Activated CD8-positive, alpha-beta memory T cell treated with anti-CD3 and anti-CD28 coated beads, Interleukin-2, amount 50 U/mL, for 1 hour (primary cell): ENCODE data around the gene SGTA.
"Not testable (repeated sequence)": the region's sequence is repeated elsewhere in the genome, so short reads cannot be mapped to it uniquely, and the experiment has no call there.

Experiments used
- DNase-seq: peaks from one replicate; pipeline ENCODE4 v3.0.0-alpha.2; 2020; ENCODE audit errors: extremely low read depth

The SGTA gene

DNA sequence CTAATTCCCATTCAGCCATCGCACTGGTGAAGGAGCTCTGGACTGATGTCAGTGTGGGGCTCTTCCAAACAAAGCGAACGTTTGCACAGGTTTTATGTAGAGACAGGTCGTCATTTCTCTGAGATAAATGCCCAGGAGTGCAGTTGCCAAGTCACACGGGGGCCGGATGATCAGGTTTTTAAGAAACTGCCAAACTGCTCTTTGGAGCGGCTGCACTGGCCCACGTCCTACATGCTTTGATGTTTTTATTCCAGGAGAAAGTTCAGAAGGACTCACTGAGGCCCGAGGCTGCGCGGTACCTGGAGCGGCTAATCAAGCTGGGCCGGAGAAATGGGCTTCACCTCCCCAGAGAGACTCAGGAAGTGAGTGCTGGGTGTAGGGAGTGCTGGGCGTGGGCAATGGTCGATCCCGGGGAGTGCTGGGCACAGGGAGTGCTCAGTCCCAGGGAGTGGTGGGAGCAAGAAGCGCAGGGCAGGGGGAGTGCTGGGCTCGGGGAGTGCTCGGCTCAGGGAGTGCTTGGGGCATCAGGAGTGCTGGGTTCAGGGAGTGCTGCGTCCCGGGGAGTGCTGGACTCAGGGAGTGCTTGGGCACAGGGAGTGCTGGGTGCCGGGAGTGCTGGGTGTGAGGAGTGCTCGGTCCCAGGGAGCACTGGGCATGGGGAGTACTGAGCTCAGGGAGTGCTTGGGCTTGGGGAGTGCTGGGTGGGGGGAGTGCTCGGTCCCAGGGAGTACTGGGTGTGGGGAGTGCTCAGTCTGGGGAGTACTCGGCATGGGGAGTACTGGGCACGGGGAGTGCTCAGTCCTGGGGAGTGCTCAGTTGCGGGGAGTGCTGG, 13.0 kb upstream of the SGTA start:
- DNase-seq = no peak

DNA sequence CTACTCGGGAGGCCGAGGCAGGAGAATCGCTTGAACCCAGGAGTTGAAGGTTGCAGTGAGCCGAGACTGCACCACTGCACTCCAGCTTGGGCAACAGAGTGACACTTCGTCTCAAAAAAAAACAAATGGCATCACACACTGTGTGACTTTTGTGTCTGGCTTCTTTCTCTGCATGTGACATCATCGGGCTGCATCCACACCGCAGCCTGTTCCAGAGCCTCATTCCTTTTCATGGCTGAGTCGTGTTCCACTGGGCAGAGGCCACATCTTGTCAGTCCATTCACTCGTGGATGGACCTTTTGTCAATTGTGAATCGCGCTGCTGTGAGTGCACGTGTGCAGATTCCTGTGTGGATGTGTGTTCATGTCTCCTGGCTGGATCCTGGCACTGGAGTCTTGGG, 10.5 kb upstream of the SGTA start:
- no peak for DNase-seq

DNA sequence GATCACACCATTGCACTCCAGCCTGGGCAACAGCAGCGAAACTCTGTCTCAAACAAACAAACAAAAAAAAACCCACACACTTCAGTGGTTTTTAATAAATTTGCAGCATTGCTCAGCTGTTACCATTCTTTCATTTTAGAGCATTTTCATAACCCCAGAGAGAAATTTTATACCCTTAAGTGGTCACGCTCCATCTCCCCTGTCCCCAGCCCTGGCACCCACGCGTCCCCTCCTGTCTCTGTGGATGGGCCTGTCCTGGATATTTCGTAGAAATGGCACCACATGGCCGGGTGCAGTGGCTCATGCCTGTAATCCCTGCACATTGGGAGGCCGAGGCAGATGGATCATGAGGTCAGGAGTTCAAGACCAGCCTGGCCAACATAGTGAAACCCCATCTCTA, 10.1 kb upstream of the SGTA start:
- no peak for DNase-seq

DNA sequence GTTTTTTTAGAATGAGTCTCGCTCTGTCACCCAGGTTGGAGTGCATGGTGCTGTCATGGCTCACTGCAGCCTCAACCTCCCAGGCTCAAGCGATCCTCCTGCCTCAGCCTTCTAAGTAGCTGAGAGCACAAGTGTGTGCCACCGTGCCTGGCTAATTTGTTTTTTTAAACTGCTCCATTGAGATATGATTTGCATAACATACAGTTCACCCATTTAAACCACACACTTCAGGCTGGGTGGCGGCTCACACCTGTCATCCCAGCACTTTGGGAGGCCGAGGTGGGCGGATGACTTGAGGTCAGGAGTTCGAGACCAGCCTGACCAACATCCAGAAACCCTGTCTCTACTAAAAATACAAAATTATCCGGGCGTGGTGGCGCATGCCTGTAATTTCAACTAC, 9.6 kb upstream of the SGTA start:
- not testable (repeated sequence) for DNase-seq

DNA sequence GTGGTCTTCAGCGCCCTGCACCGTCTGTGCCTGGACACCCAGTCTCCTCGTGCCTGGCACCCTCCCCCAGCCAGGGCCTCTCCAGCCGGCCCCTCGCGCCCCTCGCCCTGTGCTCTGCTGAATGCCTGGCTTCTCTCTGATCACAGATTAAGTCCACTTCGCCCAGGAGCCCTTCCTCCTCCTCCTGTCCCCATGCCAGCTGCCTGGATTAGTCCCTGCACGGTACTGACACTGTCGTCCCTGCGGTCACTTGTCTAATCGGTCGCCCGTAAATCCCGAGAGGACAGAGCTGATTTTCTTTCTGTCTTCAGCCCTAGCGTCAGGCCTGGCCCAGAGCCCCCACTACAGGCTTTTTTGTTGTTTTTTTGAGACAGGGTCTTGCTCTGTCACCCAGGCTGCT, 8.8 kb upstream of the SGTA start:
- no peak for DNase-seq

DNA sequence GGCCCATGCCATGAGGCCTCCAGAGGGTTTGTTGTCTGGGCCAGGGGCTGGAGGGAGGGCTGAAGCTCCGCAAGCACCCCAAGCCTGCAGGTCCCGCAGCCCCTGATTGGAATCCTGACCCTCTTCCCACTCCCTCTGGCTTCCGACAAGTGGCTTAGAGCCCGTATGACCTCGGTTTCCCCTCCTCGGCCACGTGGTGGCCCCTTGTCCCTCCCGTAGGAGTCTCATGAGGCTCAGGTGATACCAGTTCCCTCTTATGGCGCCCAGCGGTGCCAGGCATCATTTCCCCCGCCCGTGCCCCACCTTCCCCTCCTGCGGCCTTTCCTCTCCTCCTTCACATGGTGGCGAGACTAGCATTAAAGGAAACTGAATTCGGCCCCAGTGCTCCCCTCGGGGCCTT, 8.4 kb upstream of the SGTA start:
- DNase-seq = no peak

DNA sequence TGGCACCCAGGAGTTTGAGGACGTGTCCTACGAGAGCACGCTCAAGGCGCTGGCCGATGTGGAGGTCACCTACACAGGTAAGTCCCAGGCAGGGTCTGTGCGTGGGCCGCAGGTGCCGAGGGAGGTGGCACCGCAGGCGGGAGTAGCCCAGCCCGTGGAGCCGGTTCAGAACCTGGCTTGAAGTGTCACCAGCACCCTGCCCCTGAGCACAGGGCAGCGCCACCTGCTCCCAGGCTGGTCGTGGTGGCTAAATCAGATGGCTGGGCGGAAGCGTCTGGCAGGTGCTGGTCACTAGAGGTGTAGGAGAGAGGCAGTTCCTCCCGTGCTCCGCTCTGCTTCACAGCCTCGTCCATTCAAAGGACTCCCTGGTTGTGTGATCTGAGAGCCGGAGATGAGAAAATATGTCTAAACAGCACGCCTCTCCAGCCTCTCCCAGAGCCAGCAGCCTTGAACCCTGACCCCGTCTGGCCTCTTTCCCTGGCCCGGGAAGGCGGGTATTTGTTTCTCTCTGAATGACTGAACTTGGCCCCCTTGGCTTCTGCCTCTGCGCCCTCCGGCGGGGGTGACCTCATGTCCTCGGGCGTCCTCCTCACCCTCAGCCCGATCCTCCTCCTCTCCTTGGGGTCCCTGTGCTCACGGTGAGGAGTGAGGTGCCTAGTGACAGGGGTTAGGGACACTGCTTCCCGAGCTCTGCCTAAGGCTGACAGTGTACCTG, 7.6 kb upstream of the SGTA start:
- DNase-seq = no peak

DNA sequence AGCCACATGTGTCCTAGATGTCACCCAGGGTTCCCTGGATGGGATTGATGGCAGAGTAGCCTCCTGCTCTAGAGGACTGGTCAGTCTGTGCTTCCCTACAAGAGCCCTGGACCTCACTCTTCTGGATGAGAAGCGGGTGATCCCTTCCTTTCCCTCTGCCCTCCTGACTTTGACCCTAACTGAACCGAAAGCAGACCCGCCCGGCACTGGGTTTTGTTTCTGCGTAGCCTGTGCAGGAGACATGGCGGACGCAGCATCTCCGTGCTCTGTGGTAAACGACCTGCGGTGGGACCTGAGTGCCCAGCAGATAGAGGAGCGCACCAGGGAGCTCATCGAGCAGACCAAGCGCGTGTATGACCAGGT, 7.1 kb upstream of the SGTA start:
- DNase-seq = no peak

DNA sequence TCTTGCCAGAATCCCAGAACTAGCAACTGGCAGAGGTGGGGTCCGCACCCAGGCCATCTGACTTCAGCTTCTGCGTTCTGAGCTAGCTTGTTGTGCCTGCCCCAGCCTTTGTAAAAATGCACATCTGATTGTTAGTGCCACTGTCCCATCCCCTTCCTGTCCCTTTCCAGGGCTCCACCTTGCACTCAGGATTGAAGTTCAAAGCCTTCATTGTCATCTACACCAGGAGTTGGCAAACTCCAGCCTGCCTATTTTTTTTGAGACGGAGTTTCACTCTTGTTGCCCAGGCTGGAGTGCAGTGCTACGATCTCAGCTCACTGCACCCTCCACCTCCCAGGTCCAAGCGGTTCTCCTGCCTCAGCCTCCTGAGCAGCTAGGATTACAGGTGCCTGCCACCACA, 5.2 kb upstream of the SGTA start:
- no peak for DNase-seq

DNA sequence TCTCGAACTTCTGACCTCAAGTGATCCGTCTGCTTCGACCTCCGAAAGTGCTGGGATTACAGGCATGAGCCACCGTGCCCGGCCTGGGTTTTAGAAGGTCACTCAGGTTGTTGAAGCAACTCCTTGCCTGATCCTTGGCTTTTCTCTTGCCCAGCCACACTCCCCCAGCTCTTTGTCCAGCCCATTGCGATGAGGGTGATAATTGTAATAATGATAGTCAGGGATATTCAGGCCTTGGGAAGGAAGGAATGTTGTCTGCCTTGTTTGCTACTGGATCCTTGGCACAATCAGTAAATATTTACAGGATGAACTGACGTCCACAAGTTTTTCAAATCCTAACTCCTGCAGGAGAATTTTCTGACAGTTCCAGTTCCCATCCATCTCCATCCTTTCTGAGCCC, 4.0 kb upstream of the SGTA start:
- DNase-seq = no peak

DNA sequence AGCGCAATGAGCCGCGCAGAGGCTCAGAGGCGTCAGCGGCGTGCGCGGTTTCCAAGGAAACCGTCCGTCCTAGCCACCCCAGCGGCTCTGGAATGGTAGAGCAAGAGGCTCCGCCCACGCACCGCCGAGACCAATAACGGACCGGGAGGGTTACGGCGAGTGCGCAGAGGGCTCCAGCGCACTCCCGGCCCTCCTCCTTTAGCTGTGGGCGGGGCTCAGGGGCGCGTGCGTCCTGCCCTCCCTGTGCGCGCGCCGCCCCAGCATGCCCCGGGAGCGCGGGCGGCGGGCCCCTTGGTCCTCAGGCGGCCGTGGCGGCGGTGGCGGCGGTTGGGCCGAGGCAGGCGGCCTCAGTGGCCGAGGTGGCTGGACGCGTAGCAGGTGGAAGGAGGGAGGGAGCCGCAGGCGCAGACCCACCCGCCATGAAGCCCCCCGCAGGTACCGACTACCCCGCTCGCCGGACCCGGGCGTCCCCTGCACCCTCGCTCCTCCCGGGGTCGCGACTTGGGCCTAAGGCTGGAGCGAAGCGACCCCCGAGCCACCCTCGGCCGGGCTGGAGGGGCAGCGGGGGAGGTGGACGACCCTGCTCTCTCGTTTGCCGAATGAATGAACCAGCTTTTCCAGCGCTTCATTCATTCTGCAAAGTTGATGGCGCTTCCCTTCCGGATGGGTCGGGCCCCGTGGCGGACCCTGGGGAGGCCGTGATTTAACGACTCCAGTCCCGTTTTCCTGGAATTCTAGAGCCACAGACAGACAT, 2.3 kb upstream of the SGTA start, which contains the start of gene THOP1:
Gene THOP1, plus strand, starts transcription at position 260 of the 754 bp plus-strand sequence. Its CDS starts 160 bp downstream, at position 420.
- peak; percentile 94 for DNase-seq

DNA sequence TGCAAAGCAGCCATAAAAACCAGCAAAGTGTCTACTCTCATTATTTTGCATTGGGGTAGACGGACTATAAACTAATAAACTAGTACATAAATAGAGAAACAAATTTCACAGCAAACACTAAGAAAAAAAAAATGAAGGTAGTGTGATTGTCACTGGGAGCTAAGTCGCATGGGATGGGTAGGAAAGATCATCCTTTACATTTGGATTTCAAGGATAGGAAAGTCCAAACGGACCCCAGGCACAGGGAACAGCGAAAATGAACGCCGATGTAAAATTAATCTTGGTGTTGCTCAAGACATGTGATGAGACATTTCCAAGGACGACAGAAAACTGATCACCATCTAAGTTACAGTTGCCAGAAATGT, 690 bp upstream of the SGTA start:
- DNase-seq = no peak

DNA sequence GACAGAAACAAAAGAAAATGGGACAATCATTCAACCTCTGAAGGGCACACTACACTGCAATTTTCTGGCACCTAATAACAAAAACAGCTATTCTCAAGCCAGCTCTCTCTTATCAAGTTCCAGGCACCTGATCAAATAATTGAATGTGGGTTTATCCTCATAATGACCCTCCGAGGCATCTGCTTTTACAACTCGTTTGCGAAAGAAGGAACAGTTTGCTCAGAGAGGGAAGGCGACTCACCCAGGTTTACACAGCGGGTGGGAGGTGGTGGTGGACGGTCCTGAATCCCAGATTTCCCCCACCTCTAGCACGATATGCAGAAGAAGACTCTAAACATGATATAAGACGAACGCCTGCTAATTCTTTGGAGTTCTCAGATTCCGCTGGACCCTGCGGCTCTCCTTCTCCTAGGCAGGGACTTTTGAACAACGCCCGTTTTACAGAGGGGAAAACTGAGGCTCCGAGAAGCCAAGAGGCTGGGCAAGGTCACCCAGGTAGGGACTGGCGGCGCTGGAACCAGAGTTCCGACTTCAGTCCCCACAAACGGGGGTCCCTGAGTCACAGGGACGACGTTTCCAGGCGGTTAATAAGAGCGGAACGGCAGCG, 641 bp downstream of the SGTA start:
- DNase-seq = no peak

DNA sequence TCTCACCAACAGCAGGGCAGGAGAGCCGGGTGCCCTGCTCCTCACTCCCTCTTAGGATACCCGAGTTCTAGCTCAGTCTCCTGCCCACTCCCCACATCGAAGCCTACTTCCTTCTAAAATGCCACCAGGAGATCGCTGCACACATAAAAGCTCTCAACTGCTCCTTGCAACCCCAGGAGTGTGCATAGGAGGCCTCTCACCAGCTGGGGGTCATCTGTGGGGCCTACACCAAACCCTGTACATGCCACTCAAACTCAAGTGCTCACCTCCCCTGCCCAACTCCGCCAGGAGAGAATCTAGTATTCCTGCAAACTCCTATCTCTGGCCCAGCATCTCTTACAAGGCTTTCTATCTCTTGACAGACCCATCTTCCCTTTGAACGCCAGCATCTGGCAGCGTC, 2.8 kb downstream of the SGTA start:
- no peak for DNase-seq

DNA sequence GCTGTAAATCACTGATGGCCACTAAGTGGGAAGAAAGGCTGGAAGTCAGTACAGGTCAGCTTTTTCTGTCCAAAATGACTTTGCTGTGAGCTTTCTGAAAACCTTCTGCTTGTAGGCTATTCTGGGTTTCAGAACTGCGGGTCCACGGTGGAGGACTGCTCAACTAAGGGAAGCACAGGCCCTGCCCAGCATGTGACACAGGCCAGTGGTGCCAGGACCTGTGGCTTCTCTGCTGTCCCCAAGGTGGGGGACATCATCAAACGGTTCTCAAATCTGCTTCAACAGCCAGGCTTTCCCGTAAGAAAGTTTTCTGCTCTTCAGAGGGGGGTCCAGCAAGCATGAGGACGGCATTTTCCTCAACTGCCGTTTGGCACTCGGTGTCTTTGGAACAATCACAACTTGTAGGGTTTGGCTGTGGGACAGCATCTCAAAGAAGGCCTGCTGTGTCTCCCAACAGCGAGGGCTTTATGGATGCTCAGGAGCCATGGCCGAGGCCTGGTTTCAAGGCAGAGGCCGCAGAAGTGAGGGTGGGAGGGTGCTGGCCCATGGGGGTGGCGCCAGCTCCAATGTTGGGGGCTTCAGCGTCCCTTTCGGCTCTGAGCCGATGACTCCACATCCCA, 3.8 kb downstream of the SGTA start:
- DNase-seq = no peak

DNA sequence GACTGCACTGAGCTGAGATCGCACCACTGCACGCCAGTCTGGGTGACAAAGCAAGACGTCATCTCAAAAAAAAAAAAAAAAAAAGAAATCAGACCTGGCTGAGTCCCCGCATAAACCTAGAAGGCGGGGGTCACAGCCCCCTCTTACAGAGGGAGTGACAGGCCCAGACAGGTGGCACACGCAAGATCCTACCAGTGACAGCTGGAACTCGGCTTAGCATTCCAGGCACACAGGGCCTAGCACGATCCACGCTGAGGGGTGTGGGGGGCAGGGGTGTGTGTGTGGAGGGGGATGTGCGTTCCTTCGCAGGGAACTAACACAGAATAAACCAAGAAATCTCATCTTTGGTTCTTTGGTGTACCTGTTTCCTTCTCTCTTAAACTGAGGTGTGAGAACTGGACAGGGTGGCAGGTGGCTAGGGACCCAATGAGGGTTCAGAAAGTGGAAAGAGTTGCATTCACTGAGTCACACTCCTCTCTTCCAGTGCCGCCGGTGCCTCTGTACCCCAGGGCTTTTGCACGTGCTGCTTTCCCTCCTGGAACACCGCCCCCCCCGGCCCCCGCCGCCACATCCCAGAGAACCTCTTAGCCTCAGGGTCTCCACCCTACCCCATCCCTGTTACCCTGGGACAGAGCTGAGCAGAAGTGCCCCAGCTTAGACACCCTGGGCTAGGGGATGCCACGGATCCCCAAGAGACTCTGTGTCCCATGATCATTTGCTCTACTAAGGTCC, 5.0 kb downstream of the SGTA start:
- no peak for DNase-seq

DNA sequence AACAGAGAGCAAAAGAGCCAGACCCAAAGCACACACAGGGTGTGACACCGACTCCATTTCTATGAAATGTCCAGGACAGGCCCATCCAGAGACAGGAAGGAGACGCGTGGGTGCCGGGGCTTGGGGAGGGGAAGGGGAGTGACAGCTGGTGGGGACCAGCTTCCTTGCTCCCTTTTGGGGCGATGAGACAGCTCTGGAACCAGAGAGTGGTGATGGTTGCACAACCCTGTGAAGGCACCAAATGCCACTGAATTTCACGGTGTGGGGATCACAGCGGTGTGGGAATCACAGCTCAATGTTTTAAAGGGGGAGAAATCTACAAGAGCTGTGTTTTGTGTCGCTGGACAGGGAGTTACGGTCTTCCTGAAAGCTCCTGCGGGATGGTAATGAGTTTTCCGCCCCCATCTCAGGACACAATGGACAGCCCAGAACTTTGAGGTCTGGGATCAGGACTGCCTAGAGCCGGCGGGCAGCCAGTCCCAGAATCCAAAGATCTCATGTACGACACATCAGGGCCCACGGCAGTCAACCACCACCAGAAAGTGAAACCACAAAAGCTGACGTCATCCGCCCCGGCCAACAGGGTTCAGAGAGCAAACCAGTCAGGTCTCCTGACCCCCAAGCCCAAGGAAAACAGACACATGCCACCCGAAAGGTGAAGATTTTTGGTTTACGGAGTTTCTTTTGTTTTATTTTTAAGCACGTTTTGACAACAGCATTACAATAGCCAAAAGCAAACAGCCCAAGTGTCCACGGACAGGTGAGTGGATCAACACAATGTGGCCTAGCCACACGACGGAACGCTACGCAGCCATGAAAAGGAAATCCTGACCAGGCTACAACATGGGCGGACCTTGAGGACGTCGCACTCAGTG, 7.3 kb downstream of the SGTA start:
- DNase-seq = peak; percentile 37

DNA sequence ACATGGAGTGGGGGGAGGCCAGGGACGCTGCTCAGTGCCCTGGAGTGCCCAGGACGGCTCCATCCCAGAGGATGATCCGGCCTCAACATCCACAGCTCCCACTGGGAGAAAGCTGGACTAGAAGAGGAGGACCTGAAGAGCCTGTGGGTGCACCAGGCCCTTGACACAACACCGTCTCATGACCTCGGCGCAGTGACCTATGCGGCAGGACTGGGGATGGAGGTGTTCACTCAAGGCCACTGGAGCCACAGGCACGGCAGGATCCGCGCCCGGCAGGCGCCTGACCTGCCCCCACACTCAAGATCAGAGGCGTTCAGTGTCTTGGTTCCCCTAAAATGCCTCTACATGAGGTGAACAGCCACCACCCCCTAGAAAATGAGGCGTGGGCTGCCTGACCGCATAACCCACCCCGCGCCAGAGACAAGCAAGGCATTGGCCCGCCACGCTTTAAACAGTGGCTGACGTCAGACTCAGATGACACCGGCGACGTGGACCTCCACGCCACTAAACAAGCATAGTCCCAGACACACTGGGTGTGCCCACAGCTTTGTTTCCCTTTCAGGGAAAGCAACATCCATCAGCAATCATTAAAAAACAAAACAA, 8.0 kb downstream of the SGTA start:
- DNase-seq = no peak

DNA sequence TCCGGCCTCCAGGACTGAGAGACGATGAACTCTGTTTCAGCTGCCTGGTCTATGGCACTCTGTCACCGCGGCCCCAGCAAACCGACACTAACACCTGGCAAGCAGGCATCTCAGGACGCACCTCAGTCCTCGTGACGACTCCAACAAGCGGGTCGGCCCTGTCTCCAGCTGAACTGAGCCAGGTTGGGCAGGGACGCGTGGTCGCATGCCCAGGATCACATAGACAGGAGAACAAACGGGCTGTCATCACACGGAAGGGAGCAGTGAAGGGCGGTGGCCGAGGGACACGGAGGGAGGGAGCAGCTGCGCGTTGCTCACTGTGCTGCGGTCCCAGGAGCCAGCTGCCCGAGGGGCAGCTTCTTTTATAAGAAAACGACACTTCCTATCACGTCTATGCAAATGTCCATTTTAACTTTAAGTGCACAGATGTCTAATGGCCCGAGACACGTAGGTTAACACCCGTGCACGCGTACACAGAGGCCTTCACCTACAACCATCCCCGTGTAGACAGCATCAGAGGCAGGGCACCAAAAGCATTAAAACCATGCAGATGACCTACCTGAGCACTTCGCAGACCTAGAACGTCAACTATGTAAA, 8.9 kb downstream of the SGTA start:
- no peak for DNase-seq
